ENCODE data around the gene LGR4.

The LGR4 gene

GRCh38 chr11:27468995-27469695 is 3.4 kb downstream of the LGR4 start:
- H3K27ac ChIP-seq (ENCODE audit: low read depth, low read length) = no peak overlapping the region
- peaks cover 55% of the 10 kb centered on the region for H3K4me1 ChIP-seq (ENCODE audit: control insufficient read depth, insufficient read depth, low read length)
- peak overlapping the region; percentile 84 for H3K4me3 ChIP-seq (ENCODE audit: low read depth, low read length)

GRCh38 chr11:27468209-27468994 is 4.2 kb downstream of the LGR4 start:
- no peak overlapping the region for H3K9ac ChIP-seq (ENCODE audit: low read depth, low read length)
- H3K27ac ChIP-seq (ENCODE audit: low read depth, low read length) = no peak overlapping the region
- peak overlapping the region; percentile 84 for H3K4me3 ChIP-seq (ENCODE audit: low read depth, low read length)
- no peaks in the 10 kb centered on the region for H3K27me3 ChIP-seq (ENCODE audit: control insufficient read depth, insufficient read depth, low read length)
- H3K9me3 ChIP-seq (ENCODE audit: control insufficient read depth, insufficient read depth, low read length) = no peaks in the 10 kb centered on the region
- H3K36me3 ChIP-seq (ENCODE audit: control insufficient read depth, insufficient read depth, low read length) = no peaks in the 10 kb centered on the region
- H3K4me1 ChIP-seq (ENCODE audit: control insufficient read depth, insufficient read depth, low read length) = peaks cover 57% of the 10 kb centered on the region

More at GRCh38 chr11:27468995-27469695, 3.4 kb downstream of the LGR4 start:
- no peaks in the 10 kb centered on the region for H3K27me3 ChIP-seq (ENCODE audit: control insufficient read depth, insufficient read depth, low read length)
- H3K9me3 ChIP-seq (ENCODE audit: control insufficient read depth, insufficient read depth, low read length) = no peaks in the 10 kb centered on the region
- no peak overlapping the region for H3K9ac ChIP-seq (ENCODE audit: low read depth, low read length)
- no peaks in the 10 kb centered on the region for H3K36me3 ChIP-seq (ENCODE audit: control insufficient read depth, insufficient read depth, low read length)

GRCh38 chr11:27467181-27467913 is 5.2 kb downstream of the LGR4 start:
- H3K9me3 ChIP-seq (ENCODE audit: control insufficient read depth, insufficient read depth, low read length) = no peaks in the 10 kb centered on the region
- H3K9ac ChIP-seq (ENCODE audit: low read depth, low read length) = no peak overlapping the region
- H3K36me3 ChIP-seq (ENCODE audit: control insufficient read depth, insufficient read depth, low read length) = 0 out of 2 replicates have a peak, but pooled peaks cover 2% of the 10 kb centered on the region
- no peaks in the 10 kb centered on the region for H3K27me3 ChIP-seq (ENCODE audit: control insufficient read depth, insufficient read depth, low read length)
- no peak overlapping the region for H3K4me3 ChIP-seq (ENCODE audit: low read depth, low read length)
- H3K27ac ChIP-seq (ENCODE audit: low read depth, low read length) = no peak overlapping the region
- H3K4me1 ChIP-seq (ENCODE audit: control insufficient read depth, insufficient read depth, low read length) = peaks cover 53% of the 10 kb centered on the region

- H3K36me3 ChIP-seq (ENCODE audit: control insufficient read depth, insufficient read depth, low read length) = 0 out of 2 replicates have a peak, but pooled peaks cover 2% of the 10 kb centered on the region
- no peak overlapping the region for H3K4me3 ChIP-seq (ENCODE audit: low read depth, low read length)
- H3K9me3 ChIP-seq (ENCODE audit: control insufficient read depth, insufficient read depth, low read length) = no peaks in the 10 kb centered on the region
- H3K27ac ChIP-seq (ENCODE audit: low read depth, low read length) = no peak overlapping the region
- H3K9ac ChIP-seq (ENCODE audit: low read depth, low read length) = no peak overlapping the region
- peaks cover 59% of the 10 kb centered on the region for H3K4me1 ChIP-seq (ENCODE audit: control insufficient read depth, insufficient read depth, low read length)
- H3K27me3 ChIP-seq (ENCODE audit: control insufficient read depth, insufficient read depth, low read length) = no peaks in the 10 kb centered on the region
Measured at GRCh38 chr11:27466363-27466762, 6.2 kb downstream of the LGR4 start.

- Histone ChIP-seq H3K36me3 (ENCODE audit: control insufficient read depth, insufficient read depth, low read length) (0 out of 2 replicates have a peak, but pooled peaks cover 2% of the 10 kb centered on the region), H3K4me1 (ENCODE audit: control insufficient read depth, insufficient read depth, low read length) (peaks cover 66% of the 10 kb centered on the region), H3K4me3 (ENCODE audit: low read depth, low read length) (no peak overlapping the region), H3K27ac (ENCODE audit: low read depth, low read length) (peak overlapping the region; percentile 26), H3K9ac (ENCODE audit: low read depth, low read length) (no peak overlapping the region), H3K27me3 (ENCODE audit: control insufficient read depth, insufficient read depth, low read length) (no peaks in the 10 kb centered on the region), H3K9me3 (ENCODE audit: control insufficient read depth, insufficient read depth, low read length) (no peaks in the 10 kb centered on the region)
Measured at GRCh38 chr11:27465629-27466028, 7.0 kb downstream of the LGR4 start.

GRCh38 chr11:27464909-27465308 is 7.7 kb downstream of the LGR4 start:
- H3K36me3 ChIP-seq (ENCODE audit: control insufficient read depth, insufficient read depth, low read length) = 0 out of 2 replicates have a peak, but pooled peaks cover 2% of the 10 kb centered on the region
- peak overlapping the region; percentile 65 for H3K27ac ChIP-seq (ENCODE audit: low read depth, low read length)
- no peaks in the 10 kb centered on the region for H3K27me3 ChIP-seq (ENCODE audit: control insufficient read depth, insufficient read depth, low read length)
- H3K4me1 ChIP-seq (ENCODE audit: control insufficient read depth, insufficient read depth, low read length) = peaks cover 68% of the 10 kb centered on the region
- no peaks in the 10 kb centered on the region for H3K9me3 ChIP-seq (ENCODE audit: control insufficient read depth, insufficient read depth, low read length)
- no peak overlapping the region for H3K4me3 ChIP-seq (ENCODE audit: low read depth, low read length)
- H3K9ac ChIP-seq (ENCODE audit: low read depth, low read length) = no peak overlapping the region

- H3K27me3 ChIP-seq (ENCODE audit: control insufficient read depth, insufficient read depth, low read length) = no peaks in the 10 kb centered on the region
- no peak overlapping the region for H3K9ac ChIP-seq (ENCODE audit: low read depth, low read length)
- peaks cover 62% of the 10 kb centered on the region for H3K4me1 ChIP-seq (ENCODE audit: control insufficient read depth, insufficient read depth, low read length)
- no peak overlapping the region; the same call in 1 of the 2 replicates for H3K4me3 ChIP-seq (ENCODE audit: low read depth, low read length)
- no peaks in the 10 kb centered on the region for H3K9me3 ChIP-seq (ENCODE audit: control insufficient read depth, insufficient read depth, low read length)
- H3K27ac ChIP-seq (ENCODE audit: low read depth, low read length) = peak overlapping the region; percentile 65
- H3K36me3 ChIP-seq (ENCODE audit: control insufficient read depth, insufficient read depth, low read length) = 0 out of 2 replicates have a peak, but pooled peaks cover 2% of the 10 kb centered on the region
Measured at GRCh38 chr11:27464289-27464696, 8.3 kb downstream of the LGR4 start.

- Histone ChIP-seq H3K27me3 (ENCODE audit: control insufficient read depth, insufficient read depth, low read length) (no peaks in the 10 kb centered on the region), H3K4me3 (ENCODE audit: low read depth, low read length) (no peak overlapping the region), H3K27ac (ENCODE audit: low read depth, low read length) (no peak overlapping the region), H3K36me3 (ENCODE audit: control insufficient read depth, insufficient read depth, low read length) (0 out of 2 replicates have a peak, but pooled peaks cover 2% of the 10 kb centered on the region), H3K4me1 (ENCODE audit: control insufficient read depth, insufficient read depth, low read length) (peaks cover 64% of the 10 kb centered on the region), H3K9ac (ENCODE audit: low read depth, low read length) (no peak overlapping the region), H3K9me3 (ENCODE audit: control insufficient read depth, insufficient read depth, low read length) (no peaks in the 10 kb centered on the region)
Measured at GRCh38 chr11:27462543-27462942, 10.0 kb downstream of the LGR4 start.

GRCh38 chr11:27460158-27460978 is 12.2 kb downstream of the LGR4 start:
- Histone ChIP-seq H3K4me1 (ENCODE audit: control insufficient read depth, insufficient read depth, low read length) (peaks cover 67% of the 10 kb centered on the region), H3K4me3 (ENCODE audit: low read depth, low read length) (no peak overlapping the region), H3K36me3 (ENCODE audit: control insufficient read depth, insufficient read depth, low read length) (0 out of 2 replicates have a peak, but pooled peaks cover 2% of the 10 kb centered on the region), H3K27ac (ENCODE audit: low read depth, low read length) (peak overlapping the region; percentile 58), H3K27me3 (ENCODE audit: control insufficient read depth, insufficient read depth, low read length) (no peaks in the 10 kb centered on the region), H3K9me3 (ENCODE audit: control insufficient read depth, insufficient read depth, low read length) (no peaks in the 10 kb centered on the region), H3K9ac (ENCODE audit: low read depth, low read length) (no peak overlapping the region)

- Histone ChIP-seq H3K36me3 (ENCODE audit: control insufficient read depth, insufficient read depth, low read length) (peaks cover 2% of the 10 kb centered on the region; the same call in 1 of the 2 replicates), H3K4me1 (ENCODE audit: control insufficient read depth, insufficient read depth, low read length) (peaks cover 56% of the 10 kb centered on the region), H3K27me3 (ENCODE audit: control insufficient read depth, insufficient read depth, low read length) (no peaks in the 10 kb centered on the region), H3K9ac (ENCODE audit: low read depth, low read length) (no peak overlapping the region), H3K9me3 (ENCODE audit: control insufficient read depth, insufficient read depth, low read length) (no peaks in the 10 kb centered on the region), H3K4me3 (ENCODE audit: low read depth, low read length) (no peak overlapping the region), H3K27ac (ENCODE audit: low read depth, low read length) (no peak overlapping the region)
Measured at GRCh38 chr11:27459191-27459590, 13.4 kb downstream of the LGR4 start.

All from HUES48 (cell line).